ENCODE measurements around the gene ERCC6L.

ERCC6L gene

GRCh38 chrX:72238721-72239475, at the start of gene ERCC6L:
TSS of gene ERCC6L (minus strand) at chrX:72239027. CDS start at chrX:72238911, 116 bp downstream.
- DNase-seq: peak; percentile 82

DNA sequence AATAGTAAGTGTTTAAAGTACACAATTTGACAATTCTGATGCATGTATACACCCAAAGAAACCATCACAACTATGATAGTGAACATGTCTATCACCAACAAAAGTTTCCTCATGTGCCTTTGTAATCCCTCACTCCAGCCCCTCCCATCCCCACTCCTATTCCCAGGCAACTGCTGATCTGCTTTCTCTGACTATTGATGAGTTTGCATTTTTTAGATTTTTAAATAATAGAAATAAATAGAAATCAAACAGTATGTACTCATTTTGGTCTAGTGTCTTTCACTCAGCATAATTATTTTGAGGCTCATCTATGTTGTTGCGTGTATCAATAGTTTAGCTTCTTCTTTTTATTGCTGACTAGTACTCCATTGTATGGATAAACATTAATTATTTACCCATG, 43.5 kb upstream of the ERCC6L start:
- DNase-seq: no peak

DNA sequence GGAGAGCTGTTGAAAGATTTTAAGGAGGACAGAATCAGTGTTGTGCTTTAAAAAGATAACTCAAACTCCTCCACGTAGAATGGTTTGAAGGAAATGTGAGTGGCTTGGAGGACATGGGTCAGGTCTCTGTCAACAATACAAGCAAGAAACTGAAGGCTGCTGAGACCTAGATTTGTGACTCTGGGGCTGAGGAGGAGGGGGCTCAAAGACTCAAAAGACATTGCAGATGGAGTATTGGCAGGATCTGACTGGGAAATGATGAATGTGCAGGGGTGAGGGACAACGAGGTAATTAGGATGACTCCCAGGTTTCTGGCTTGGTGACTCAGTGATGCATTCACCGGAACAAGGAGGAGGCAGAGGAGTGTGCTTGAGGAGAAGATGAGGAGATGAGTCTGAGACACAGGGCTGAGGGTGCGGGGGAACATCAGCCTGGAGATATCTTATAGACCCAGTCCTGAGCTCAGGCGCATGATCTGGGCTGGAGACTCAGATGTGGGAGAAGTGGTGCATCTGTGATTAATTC, 41.6 kb upstream of the ERCC6L start:
- no peak for DNase-seq

- DNase-seq: no peak
These were observed 37.7 kb upstream of the ERCC6L start for GRCh38 chrX:72276478-72276953.

DNA sequence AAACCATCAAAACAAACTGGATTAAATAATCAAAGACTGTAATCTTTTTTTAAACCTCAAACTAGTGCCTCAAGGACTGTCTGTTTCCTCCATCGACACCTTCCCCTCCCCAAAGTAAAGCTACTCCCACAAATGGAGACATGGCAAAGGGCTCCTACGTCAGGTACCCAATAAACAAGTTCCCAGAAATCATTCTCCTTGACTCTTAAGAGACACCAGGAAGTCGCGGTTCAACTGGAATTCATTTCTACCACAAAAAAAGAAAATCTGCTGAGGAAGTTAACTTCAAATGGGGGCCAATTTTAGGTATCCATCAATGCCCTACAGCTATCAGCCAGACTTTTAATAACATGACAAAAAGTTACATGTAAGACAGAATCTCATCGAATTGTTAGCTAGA, 35.7 kb upstream of the ERCC6L start:
- DNase-seq: no peak

DNA sequence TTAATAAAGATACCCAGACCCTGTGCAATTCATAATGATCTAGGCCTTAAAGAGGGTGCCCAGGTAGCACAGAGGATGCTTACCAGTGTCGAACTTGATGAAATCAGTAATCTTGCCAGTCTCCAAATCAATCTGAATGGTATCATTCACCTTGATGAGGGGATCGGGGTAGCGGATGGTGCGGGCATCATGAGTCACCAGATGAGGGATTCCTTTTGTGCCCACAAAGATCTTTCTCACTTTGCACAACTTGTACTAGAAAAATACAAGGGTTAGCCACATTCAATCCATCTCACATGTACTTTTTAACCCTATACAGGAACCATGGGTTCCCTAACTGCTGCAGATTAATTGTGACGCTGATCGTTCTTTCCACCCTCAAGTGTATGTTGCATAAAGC, 34.9 kb upstream of the ERCC6L start:
- DNase-seq: no peak

- DNase-seq: no peak
These were observed 34.0 kb upstream of the ERCC6L start for GRCh38 chrX:72272868-72273267.

DNA sequence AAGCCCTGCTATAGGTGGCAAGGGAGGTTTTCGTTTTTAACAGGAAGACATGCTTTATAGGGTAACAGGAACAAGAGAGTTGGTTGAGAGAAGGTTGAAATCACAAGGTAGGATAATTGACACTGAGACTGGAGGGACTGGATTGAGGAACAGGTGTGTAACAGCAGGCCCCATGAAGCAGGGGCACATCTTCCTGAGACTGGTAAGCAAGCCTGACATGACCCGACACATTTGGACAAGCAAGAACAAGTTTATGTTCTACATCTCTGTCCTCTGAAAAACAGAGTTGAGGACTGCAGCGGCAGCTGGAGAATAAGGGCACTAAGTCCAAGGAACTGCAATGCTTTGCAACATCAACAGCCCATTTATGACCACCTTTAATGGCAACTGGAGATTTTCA, 33.0 kb upstream of the ERCC6L start:
- DNase-seq: no peak

DNA sequence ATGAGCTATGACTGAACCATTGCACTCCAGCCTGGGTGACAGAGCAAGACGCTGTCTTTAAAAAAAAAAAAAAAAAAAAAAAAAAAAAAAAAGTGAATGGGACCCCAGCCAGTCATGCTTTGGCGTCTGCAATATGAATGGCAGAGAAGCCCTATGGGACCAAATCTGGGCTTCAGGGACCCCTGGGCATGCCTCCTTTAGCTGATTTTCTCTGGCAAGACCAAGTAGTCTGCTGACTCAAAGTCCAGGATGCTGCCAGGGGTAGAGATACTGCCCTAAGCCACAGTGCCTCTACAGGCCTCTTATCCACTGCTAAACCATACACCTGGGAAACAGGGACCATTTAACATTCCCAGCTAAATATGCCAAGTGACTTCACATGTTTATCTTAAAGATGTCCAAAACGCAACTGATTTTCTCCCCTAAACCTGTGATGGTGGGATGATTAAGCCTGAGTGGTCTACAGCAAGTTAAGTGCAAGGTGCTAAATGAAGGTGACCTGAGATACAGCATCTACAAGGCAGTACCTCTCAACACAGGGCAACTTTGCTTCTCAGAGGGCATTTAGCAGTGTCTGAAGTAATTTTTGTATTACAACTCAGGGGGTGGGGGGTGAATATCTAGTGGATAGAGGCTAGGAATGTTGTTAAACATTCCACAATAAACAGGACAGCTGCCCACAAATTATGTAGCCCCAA, 32.4 kb upstream of the ERCC6L start:
- no peak for DNase-seq

- no peak for DNase-seq
These were observed 31.6 kb upstream of the ERCC6L start for GRCh38 chrX:72270316-72270866.

GRCh38 chrX:72269671-72270251, 30.9 kb upstream of the ERCC6L start:
- peak; percentile 13 for DNase-seq

- DNase-seq: no peak
These were observed 30.0 kb upstream of the ERCC6L start for GRCh38 chrX:72268597-72269365.

GRCh38 chrX:72265263-72265662, 26.4 kb upstream of the ERCC6L start:
- no peak for DNase-seq

DNA sequence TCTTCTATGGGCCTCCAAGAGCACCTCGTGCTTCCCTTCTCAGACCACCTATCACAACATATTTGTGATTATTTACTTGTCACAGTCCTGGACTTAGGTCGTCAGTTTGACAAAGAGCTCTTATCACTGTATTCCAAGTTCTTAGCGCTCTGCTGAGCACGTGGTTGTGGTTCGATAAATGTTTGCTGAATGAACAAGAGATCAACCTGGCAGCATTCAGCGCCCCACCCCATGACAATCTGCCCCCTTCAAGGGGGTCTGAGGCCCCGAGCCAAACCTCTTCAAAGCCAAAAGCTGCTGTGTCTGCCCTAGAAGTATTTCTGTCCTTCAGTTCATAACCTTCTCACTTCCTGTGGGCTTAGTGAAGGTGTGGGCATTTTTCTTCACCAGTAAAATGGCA, 23.2 kb upstream of the ERCC6L start:
- no peak for DNase-seq

GRCh38 chrX:72260448-72260847, 21.6 kb upstream of the ERCC6L start:
- no peak for DNase-seq

- DNase-seq: no peak
These were observed 19.3 kb upstream of the ERCC6L start for GRCh38 chrX:72258174-72258573.

GRCh38 chrX:72255864-72256263, 17.0 kb upstream of the ERCC6L start:
- DNase-seq: no peak

DNA sequence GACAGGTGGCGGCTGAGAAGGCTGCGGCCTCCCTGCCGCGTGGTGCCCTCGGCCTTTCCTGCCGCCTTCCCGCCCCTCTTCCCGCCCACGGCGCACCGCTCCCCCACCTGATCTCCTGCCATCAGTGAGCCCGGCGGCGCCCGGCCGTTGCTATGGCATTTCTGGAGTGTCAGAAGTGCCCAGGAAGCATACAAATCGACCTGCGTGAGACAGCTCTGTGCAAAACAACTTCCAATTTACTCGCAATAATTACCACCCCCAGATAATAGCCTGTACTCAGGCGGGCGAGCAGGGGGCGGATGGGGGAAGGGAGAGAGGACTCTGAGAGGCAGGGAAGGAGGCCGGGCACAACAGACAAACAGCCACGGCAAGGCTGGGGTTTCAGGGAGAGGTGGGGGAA, 16.6 kb upstream of the ERCC6L start:
- no peak for DNase-seq

- DNase-seq: no peak
These were observed 16.0 kb upstream of the ERCC6L start for GRCh38 chrX:72254816-72255215.

DNA sequence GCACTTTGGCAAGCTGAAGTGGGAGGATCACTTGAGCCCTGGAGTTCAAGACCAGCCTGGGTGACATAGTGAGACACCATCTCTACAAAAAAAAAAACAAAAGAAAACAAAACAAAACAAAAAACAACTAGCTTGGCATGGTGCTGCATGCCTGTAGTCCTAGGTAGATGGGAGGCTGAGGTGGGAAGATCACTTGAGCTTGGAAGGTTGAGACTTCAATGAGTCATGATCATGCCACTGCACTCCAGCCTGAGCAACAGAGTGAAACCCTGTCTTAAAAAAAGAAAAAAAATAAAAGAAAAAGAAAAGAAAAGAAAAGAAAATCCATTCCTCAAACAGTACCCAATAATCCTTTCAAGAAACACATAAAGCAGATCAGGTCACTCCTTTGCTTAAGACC, 14.9 kb upstream of the ERCC6L start:
- no peak for DNase-seq

DNA sequence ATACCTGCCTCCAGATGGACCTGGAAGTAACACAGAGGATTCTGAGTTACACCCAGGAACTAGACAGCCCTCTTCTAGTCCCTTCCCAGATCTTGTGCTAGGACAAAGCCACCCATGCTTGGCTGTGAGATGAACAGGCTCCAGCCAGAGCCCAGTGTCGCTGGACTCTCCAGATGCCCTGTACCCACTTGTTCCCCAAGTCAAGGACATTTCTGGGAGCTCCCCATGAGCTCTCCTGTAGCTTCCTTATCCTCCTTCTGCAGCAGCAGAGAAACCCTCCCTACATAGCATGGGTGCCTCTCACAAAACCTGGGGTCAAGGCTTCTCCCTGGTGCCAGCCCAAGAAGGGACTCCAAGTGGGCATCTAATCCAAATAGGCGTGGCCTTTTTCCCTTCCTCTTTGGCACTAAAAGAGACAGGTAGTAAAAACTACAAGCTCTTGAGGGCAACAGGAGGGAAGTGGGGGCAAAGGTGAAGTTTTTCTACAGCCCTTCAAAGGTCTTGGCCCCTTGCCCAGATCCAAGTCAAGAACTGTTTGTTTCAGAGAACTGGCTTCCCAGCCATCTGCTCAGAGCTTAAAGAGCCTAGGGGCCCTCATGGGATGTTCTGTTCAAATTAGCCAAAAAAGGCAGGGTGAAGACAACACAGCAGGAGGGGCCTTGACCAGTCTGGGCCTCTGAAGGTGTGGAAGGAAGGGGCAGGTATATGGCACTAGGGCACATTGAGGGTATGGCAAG, 8.5 kb upstream of the ERCC6L start:
- no peak for DNase-seq

All from stimulated activated CD4-positive, alpha-beta T cell treated with anti-CD3 and anti-CD28 coated beads, Interleukin-4, amount 100 ng/mL, for 1 hour (primary cell).